ENCODE data around the gene HSD17B3.
"Not testable (repeated sequence)": the region's sequence is repeated elsewhere in the genome, so short reads cannot be mapped to it uniquely, and the experiment has no call there.

Gene HSD17B3

GRCh38 chr9:96199006-96199405 is 103.0 kb downstream of the HSD17B3 start:
- no peak for TF ChIP-seq CTCF (IDR thresholded peaks at IDR 0.05; ENCODE audit: control insufficient read depth, extremely low read depth, insufficient read depth)
- DNase-seq (ENCODE audit: low read depth): no peak

GRCh38 chr9:96195541-96195940 is 106.4 kb downstream of the HSD17B3 start:
- no peak for TF ChIP-seq CTCF (IDR thresholded peaks at IDR 0.05; ENCODE audit: control insufficient read depth, extremely low read depth, insufficient read depth)
- H3K4me3 ChIP-seq (ENCODE audit: low read depth, low read length): no peak overlapping the region
- no peak for DNase-seq (ENCODE audit: low read depth)

More at GRCh38 chr9:96199006-96199405, 103.0 kb downstream of the HSD17B3 start:
- H3K4me3 ChIP-seq (ENCODE audit: low read depth, low read length): no peak overlapping the region

GRCh38 chr9:96193236-96193755 is 108.7 kb downstream of the HSD17B3 start:
- no peak for DNase-seq (ENCODE audit: low read depth)
- no peak for TF ChIP-seq CTCF (IDR thresholded peaks at IDR 0.05; ENCODE audit: control insufficient read depth, extremely low read depth, insufficient read depth)
- no peak overlapping the region for H3K4me3 ChIP-seq (ENCODE audit: low read depth, low read length)

GRCh38 chr9:96192710-96193109 is 109.3 kb downstream of the HSD17B3 start:
- TF ChIP-seq CTCF (IDR thresholded peaks at IDR 0.05; ENCODE audit: control insufficient read depth, extremely low read depth, insufficient read depth): no peak
- no peak for DNase-seq (ENCODE audit: low read depth)
- no peak overlapping the region for H3K4me3 ChIP-seq (ENCODE audit: low read depth, low read length)

GRCh38 chr9:96189995-96190394 is 112.0 kb downstream of the HSD17B3 start:
- TF ChIP-seq CTCF (IDR thresholded peaks at IDR 0.05; ENCODE audit: control insufficient read depth, extremely low read depth, insufficient read depth): no peak
- no peak overlapping the region for H3K4me3 ChIP-seq (ENCODE audit: low read depth, low read length)
- no peak for DNase-seq (ENCODE audit: low read depth)

GRCh38 chr9:96189581-96189980 is 112.4 kb downstream of the HSD17B3 start:
- not testable (repeated sequence) for DNase-seq (ENCODE audit: low read depth); H3K4me3 ChIP-seq (ENCODE audit: low read depth, low read length)

- H3K4me3 ChIP-seq (ENCODE audit: low read depth, low read length): no peak overlapping the region
- DNase-seq (ENCODE audit: low read depth): no peak
- no peak for TF ChIP-seq CTCF (IDR thresholded peaks at IDR 0.05; ENCODE audit: control insufficient read depth, extremely low read depth, insufficient read depth)
Measured at GRCh38 chr9:96188571-96188970, 113.4 kb downstream of the HSD17B3 start.

Measured in LNCaP clone FGC (cell line).